GM12892 (cell line): ENCODE data around the gene GJA5.

Experiments
- POLR2A ChIP-seq: IDR thresholded peaks from 2 replicates; pipeline ENCODE4 v1.6.1; 2011; ENCODE audit warnings: low read depth, low read length, control low read depth
- POLR2AphosphoS5 ChIP-seq: IDR thresholded peaks from 2 replicates; pipeline ENCODE4 v1.6.1; 2011; ENCODE audit warnings: low read depth, low read length, control low read depth
- TAF1 ChIP-seq: IDR thresholded peaks from 2 replicates; pipeline ENCODE4 v1.6.1; 2011; ENCODE audit warnings: low read depth, mild to moderate bottlenecking, control low read depth, low read length, borderline replicate concordance

DNA sequence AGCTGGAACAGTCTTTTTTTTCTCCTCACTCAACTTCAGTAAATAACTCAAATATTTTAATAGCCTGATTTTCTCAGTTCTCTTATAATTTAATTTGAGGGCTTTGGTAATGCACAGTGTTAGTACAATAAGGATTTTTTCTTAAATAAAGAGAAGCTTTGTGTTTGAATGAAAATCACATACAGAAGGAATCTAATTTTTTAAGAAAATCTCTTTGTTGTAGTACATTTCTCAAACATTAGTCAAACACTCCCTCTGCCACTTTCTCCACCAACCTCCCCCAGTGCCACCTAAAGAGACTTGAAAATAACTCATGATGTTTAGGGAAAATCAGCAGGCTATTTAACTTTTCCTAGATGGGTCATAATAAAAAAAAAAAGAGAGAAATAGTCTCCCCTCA lies 47.8 kb downstream of the GJA5 start:
- TF ChIP-seq POLR2AphosphoS5: no peak
- TF ChIP-seq POLR2A: no peak
- no peak for TF ChIP-seq TAF1
